K562 (cell line): Measurements from ENCODE around the gene APEX1. TPM values are rescaled to one million over a fixed set of nuclear protein-coding genes. Genes with fewer than 3 reads are reported as not detected.

Experiments
- CBX3 ChIP-seq, 2 experiments: IDR thresholded peaks; 1 replicate in 1 of 2; 2 replicates in 1 of 2; pipeline ENCODE4 v1.6.1; 2012; ENCODE audit warnings: inconsistent platforms in 2 of 2, low read length in 2 of 2, borderline replicate concordance in 1 of 2, control low read depth in 1 of 2
- CREM ChIP-seq: IDR thresholded peaks from 2 replicates; pipeline ENCODE4 v1.6.1; 2014; ENCODE audit warnings: antibody characterized with exemption, low read depth
- DNMT1 ChIP-seq: fragments of 450-650 bp; IDR thresholded peaks from 2 replicates; pipeline ENCODE4 v1.6.1; 2016; ENCODE audit warnings: antibody characterized with exemption, mild to moderate bottlenecking
- FOXJ2 ChIP-seq: fragments of 200-800 bp; sonication (Bioruptor generic); IDR thresholded peaks from 2 replicates; pipeline ENCODE4 v1.6.1; 2016; ENCODE audit warnings: missing genetic modification characterization, missing compliant biosample characterization
- GATA2 ChIP-seq: sonication (generic); formaldehyde crosslinking; IDR thresholded peaks from 2 replicates; pipeline ENCODE4 v1.4.0; 2020; ENCODE audit warnings: mild to moderate bottlenecking, missing genetic modification reagents
- HDAC1 ChIP-seq, 2 experiments: fragments of 450-650 bp; IDR thresholded peaks; 2 replicates each; pipeline ENCODE4 v1.6.1; 2016 to 2017; ENCODE audit warnings: inconsistent platforms in 1 of 2, mild to moderate bottlenecking in 1 of 2, moderate library complexity in 1 of 2
- MYBL2 ChIP-seq, 2 experiments: fragments of 450-650 bp in 1 of 2; sonication (generic) in 1 of 2; formaldehyde crosslinking in 1 of 2; IDR thresholded peaks; 2 replicates each; pipeline versions ENCODE4 v1.6.1 to v1.8.1; 2017 to 2022; ENCODE audit warnings: borderline replicate concordance in 1 of 2, inconsistent platforms in 1 of 2, low read depth in 1 of 2, mild to moderate bottlenecking in 1 of 2, missing genetic modification reagents in 1 of 2, moderate library complexity in 1 of 2
- NR2C2 ChIP-seq, 2 experiments: fragments of 200-800 bp in 1 of 2; sonication (Bioruptor generic) in 1 of 2; sonication (generic) in 1 of 2; formaldehyde crosslinking in 1 of 2; IDR thresholded peaks; 2 replicates each; pipeline versions ENCODE4 v1.6.1 to v1.8.0; 2016 to 2022; ENCODE audit warnings: mild to moderate bottlenecking in 1 of 2, missing compliant biosample characterization in 1 of 2, missing genetic modification characterization in 1 of 2, missing genetic modification reagents in 1 of 2
- POLR2A ChIP-seq: fragments of 450-650 bp; conservative IDR thresholded peaks from 2 replicates; pipeline ENCODE4 v1.6.1; 2016
- POLR2AphosphoS5 ChIP-seq: IDR thresholded peaks from 2 replicates; pipeline ENCODE4 v1.6.1; 2011; ENCODE audit warnings: mild to moderate bottlenecking, low read depth, low read length, moderate library complexity; ENCODE audit not compliant: control insufficient read depth, insufficient read depth
- RAD21 ChIP-seq, 2 experiments: fragments of 250-450 bp in 1 of 2; fragments of 450-650 bp in 1 of 2; sonication (Bioruptor Pico) in 1 of 2; formaldehyde crosslinking in 1 of 2; IDR thresholded peaks in 1 of 2; conservative IDR thresholded peaks in 1 of 2; 2 replicates each; pipeline versions ENCODE4 v1.4.0 to v1.8.0; 2020 to 2022; ENCODE audit warnings: mild to moderate bottlenecking in 2 of 2, moderate library complexity in 1 of 2
- RCOR1 ChIP-seq, 2 experiments: IDR thresholded peaks; 2 replicates each; pipeline ENCODE4 v1.6.1; 2012; ENCODE audit warnings: low read depth in 2 of 2, low read length in 2 of 2, borderline replicate concordance in 1 of 2, improper control_type of control experiment in 1 of 2
- SAFB ChIP-seq: fragments of 200-400 bp; formaldehyde crosslinking; IDR thresholded peaks from 2 replicates; pipeline ENCODE4 v1.6.1; 2017; ENCODE audit warnings: low read depth, low read length, borderline replicate concordance
- SMAD1 ChIP-seq: fragments of 150-350 bp; IDR thresholded peaks from 2 replicates; pipeline ENCODE4 v1.6.1; 2014; ENCODE audit warnings: low read length, low read depth; ENCODE audit not compliant: partially characterized antibody
- SOX6 ChIP-seq: fragments of 450-650 bp; IDR thresholded peaks from 2 replicates; pipeline ENCODE4 v1.6.1; 2014; ENCODE audit warnings: mild to moderate bottlenecking
- TEAD1 ChIP-seq, 2 experiments: fragments of 450-650 bp in 1 of 2; sonication (generic) in 1 of 2; formaldehyde crosslinking; IDR thresholded peaks; 2 replicates each; pipeline versions ENCODE4 v1.4.0 to v1.8.0; 2020 to 2022; ENCODE audit warnings: mild to moderate bottlenecking in 2 of 2, missing genetic modification reagents in 1 of 2
- VEZF1 ChIP-seq: fragments of 200-800 bp; sonication (Bioruptor generic); IDR thresholded peaks from 2 replicates; pipeline ENCODE4 v1.6.1; 2017; ENCODE audit warnings: missing genetic modification characterization, missing compliant biosample characterization
- ZC3H11A ChIP-seq: IDR thresholded peaks from 2 replicates; pipeline ENCODE4 v1.6.1; 2012; ENCODE audit warnings: low read depth, low read length, improper control_type of control experiment
- ZC3H4 ChIP-seq: sonication (generic); formaldehyde crosslinking; IDR thresholded peaks from 2 replicates; pipeline ENCODE4 v1.9.0; 2021; ENCODE audit warnings: missing genetic modification reagents, borderline replicate concordance
- ZFX ChIP-seq: sonication (generic); formaldehyde crosslinking; IDR thresholded peaks from 2 replicates; pipeline ENCODE4 v1.8.0; 2022; ENCODE audit warnings: mild to moderate bottlenecking, missing genetic modification reagents, moderate library complexity
- ZNF12 ChIP-seq: sonication (generic); formaldehyde crosslinking; IDR thresholded peaks from 2 replicates; pipeline ENCODE4 v1.4.0; 2020; ENCODE audit warnings: mild to moderate bottlenecking, missing genetic modification reagents
- ZNF445 ChIP-seq: fragments of 250-450 bp; sonication (Bioruptor Pico); IDR thresholded peaks from 2 replicates; pipeline ENCODE4 v1.4.0; 2020; ENCODE audit warnings: low read depth, mild to moderate bottlenecking, moderate library complexity
- polyA plus RNA-seq, 8 experiments: library from polyadenylated mRNA; depleted of rRNA in 4 of 8; stranded (reverse) in 5 of 8; unstranded in 3 of 8; fragments of >200 nt; fragmentation: Nextera tagmentation in 2 of 8; fragmentation: Illumina TruSeq in 1 of 8; extraction: Ambion mirVana in 2 of 8; extraction: Trizol in 1 of 8; gene quantifications; 2 replicates each; pipeline versions ENCODE4 v1.2.1 to v1.2.3, GENCODE V29; 2011 to 2014; ENCODE audit warnings: inconsistent platforms in 1 of 8, missing spikeins in 1 of 8
- total RNA-seq, 7 experiments: library from RNA; depleted of rRNA in 6 of 7; stranded (reverse); fragments of >200 nt in 6 of 7; fragmentation: Illumina TruSeq in 2 of 7; extraction: Trizol in 2 of 7; gene quantifications; 2 replicates each; pipeline versions ENCODE4 v1.2.1 to v1.2.3, GENCODE V29; 2011 to 2021; ENCODE audit warnings: low replicate concordance in 1 of 7
- TF ChIP-seq, protein P1 (sequence below), 2 experiments: fragments of 450-650 bp; conservative IDR thresholded peaks; 2 replicates each; pipeline ENCODE4 v1.6.1; 2017; ENCODE audit warnings: mild to moderate bottlenecking in 2 of 2, moderate library complexity in 2 of 2

Gene APEX1
- total and polyA plus RNA-seq, 9 of the 15 experiments (the other 6 are each of a cell fraction or from before 2014, with no cell fraction given): 50.2 to 274 (median 158) TPM

DNA sequence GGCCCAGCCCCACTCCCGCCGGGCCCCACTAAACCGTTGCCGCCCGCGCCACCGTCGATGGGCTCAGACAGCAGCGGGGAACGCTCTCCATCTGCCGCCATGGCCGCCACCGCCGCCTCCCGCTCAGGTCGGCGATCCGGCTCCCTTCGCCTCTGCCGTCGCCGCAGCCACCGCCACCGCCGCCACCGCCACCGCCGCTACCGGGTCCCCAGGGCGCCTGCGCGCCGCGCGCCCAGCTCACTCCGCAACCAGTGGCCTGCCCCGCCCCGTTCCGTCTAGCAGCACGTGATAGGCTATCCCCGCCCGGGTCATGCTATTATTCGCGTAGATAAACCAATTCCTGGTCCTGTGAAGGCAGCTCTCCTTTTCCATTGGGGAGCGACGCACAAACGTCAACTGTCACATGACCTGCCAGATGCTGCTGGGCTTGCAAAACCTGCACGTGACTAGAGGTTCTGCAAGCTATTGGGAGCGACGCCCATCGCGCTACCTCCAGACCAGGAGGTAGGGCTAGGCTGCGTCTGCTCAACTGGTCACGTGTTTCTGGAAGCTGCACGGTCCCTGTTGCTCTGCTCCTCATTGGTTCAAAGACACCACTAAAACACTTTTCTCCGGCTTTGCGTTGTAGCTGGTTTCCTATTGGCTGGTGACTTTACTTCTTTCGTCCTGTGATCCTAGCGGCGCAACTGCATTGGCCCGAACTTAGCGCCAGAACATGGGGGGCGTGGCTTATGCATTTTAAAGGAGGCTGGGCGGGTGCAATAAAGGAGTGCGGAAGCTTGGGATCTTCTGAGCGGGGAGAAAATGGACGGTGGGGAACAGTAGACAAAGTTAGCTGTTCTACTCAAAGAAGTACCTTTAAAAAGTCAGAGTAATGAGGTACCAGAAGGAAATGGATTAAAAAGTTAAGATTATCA lies 6.5 kb downstream of the APEX1 start, which contains the start of gene PIP4P1 (continued):
- TF ChIP-seq, protein P1, sequence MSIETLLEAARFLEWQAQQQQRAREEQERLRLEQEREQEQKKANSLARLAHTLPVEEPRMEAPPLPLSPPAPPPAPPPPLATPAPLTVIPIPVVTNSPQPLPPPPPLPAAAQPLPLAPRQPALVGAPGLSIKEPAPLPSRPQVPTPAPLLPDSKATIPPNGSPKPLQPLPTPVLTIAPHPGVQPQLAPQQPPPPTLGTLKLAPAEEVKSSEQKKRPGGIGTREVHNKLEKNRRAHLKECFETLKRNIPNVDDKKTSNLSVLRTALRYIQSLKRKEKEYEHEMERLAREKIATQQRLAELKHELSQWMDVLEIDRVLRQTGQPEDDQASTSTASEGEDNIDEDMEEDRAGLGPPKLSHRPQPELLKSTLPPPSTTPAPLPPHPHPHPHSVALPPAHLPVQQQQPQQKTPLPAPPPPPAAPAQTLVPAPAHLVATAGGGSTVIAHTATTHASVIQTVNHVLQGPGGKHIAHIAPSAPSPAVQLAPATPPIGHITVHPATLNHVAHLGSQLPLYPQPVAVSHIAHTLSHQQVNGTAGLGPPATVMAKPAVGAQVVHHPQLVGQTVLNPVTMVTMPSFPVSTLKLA (conservative IDR thresholded peaks at IDR 0.05): peak; percentile 97
- TF ChIP-seq TEAD1 (CRISPR knock-in tag; IDR thresholded peaks at IDR 0.05) (no peak), CBX3 (IDR thresholded peaks at IDR 0.05; ENCODE audit: borderline replicate concordance in 1 of 2, low read length in 2 of 2) (peak in 1 of 2 experiments; percentile 57; a peak in 1 of 3 replicates), POLR2AphosphoS5 (peak; percentile 66; the same call in 1 of the 2 replicates), RAD21 (CRISPR knock-in tag; conservative IDR thresholded peaks at IDR 0.05 in 1 of 2, IDR thresholded peaks at IDR 0.05 in 1 of 2) (no peak; a peak in 1 of 4 replicates), POLR2A (peak; percentile 85), GATA2 (no peak), ZNF12 (CRISPR knock-in tag) (no peak), CREM (peak; percentile 87), VEZF1 (CRISPR knock-in tag) (peak; percentile 70), HDAC1 (IDR thresholded peaks at IDR 0.05) (peak in 1 of 2 experiments; percentile 77; a peak in 2 of 4 replicates), SOX6 (peak; percentile 84), SAFB (no peak), ZFX (CRISPR knock-in tag) (peak; percentile 66), ZC3H4 (CRISPR knock-in tag) (no peak), RCOR1 (IDR thresholded peaks at IDR 0.05; ENCODE audit: borderline replicate concordance in 1 of 2, low read depth in 2 of 2, low read length in 2 of 2) (peak in 1 of 2 experiments; percentile 72; a peak in 2 of 4 replicates), SMAD1 (no peak), FOXJ2 (tag) (peak; percentile 75), MYBL2 (IDR thresholded peaks at IDR 0.05; ENCODE audit: low read depth) (peak; percentile 81), MYBL2 (CRISPR knock-in tag; IDR thresholded peaks at IDR 0.05; ENCODE audit: borderline replicate concordance) (no peak), NR2C2 (CRISPR knock-in tag; IDR thresholded peaks at IDR 0.05) (no peak), NR2C2 (tag; IDR thresholded peaks at IDR 0.05) (peak; percentile 83), ZC3H11A (no peak), DNMT1 (no peak), ZNF445 (CRISPR knock-in tag) (no peak)
